HepG2 (cell line): ENCODE measurements around the gene CYP26B1. TPM values are rescaled to one million over a fixed set of nuclear protein-coding genes. Genes with fewer than 3 reads are reported as not detected.
A peak's percentile ranks its signal among the peaks of the same experiment; 100 is the strongest.

Source experiments
- ATAC-seq: fragments of 200-7000 bp; cut with Tn5 transposase; 3 replicates; pipeline ENCODE4 v1.9.1; 2020; ENCODE audit warnings: mild to moderate bottlenecking, moderate library complexity
- BruUV-seq: library from RNA; stranded (reverse); fragments of 400-500 nt; replicated peaks from 2 replicates; lab custom pipeline; 2021; lab: Mats Ljungman, UMichigan
- CTCF ChIA-PET: fragments of 300-600 bp; formaldehyde crosslinking; extraction: SDS; loops from one replicate; lab custom pipeline; 2021; ENCODE audit warnings: low total read pairs, inconsistent platforms, low intra/inter-chr PET ratio; lab: Yijun Ruan, JAX
- POLR2A ChIA-PET: fragments of 350-600 bp; sonication (Branson Sonifier 250); formaldehyde crosslinking; loops from one replicate; lab custom pipeline; 2020; ENCODE audit warnings: antibody characterized with exemption, inconsistent platforms; lab: Yijun Ruan, JAX
- DNase-seq: peaks from one replicate; pipeline ENCODE4 v3.0.0-alpha.2; 2015; ENCODE audit warnings: low spot score
- FAIRE-seq: peaks from 3 replicates; lab custom pipeline; 2011; peaks lifted over from hg19 to GRCh38; lab: Jason Lieb, UNC
- H2AFZ ChIP-seq: one replicate; pipeline ENCODE4 v1.6.1; 2011; ENCODE audit warnings: low read length, inconsistent platforms
- H3K27ac ChIP-seq: fragments of 300-600 bp; 3 replicates; pipeline ENCODE4 v1.8.0; 2011; ENCODE audit warnings: mixed run types, mild to moderate bottlenecking, mixed read lengths, low read length, inconsistent platforms; ENCODE audit not compliant: insufficient read depth; ENCODE audit errors: extremely low read length
- H3K27me3 ChIP-seq, 2 experiments: fragments of 200-600 bp in 1 of 2; 2 replicates in 1 of 2; 3 replicates in 1 of 2; pipeline versions ENCODE4 v1.6.0 to v1.8.0; 2011; ENCODE audit warnings: low read length in 2 of 2, mild to moderate bottlenecking in 2 of 2, moderate library complexity in 2 of 2, inconsistent platforms in 1 of 2; ENCODE audit not compliant: insufficient read depth in 2 of 2, control insufficient read depth in 1 of 2
- H3K36me3 ChIP-seq, 2 experiments: fragments of 200-600 bp in 1 of 2; replicated peaks in 1 of 2; 2 replicates in 1 of 2; 3 replicates in 1 of 2; pipeline versions ENCODE4 v1.5.1 to v1.8.0; 2011; ENCODE audit warnings: low read length in 2 of 2, inconsistent platforms in 1 of 2; ENCODE audit not compliant: insufficient read depth in 2 of 2, control insufficient read depth in 1 of 2
- H3K4me1 ChIP-seq: 2 replicates; pipeline ENCODE4 v1.5.1; 2012; ENCODE audit warnings: low read length, inconsistent platforms; ENCODE audit not compliant: insufficient read depth
- H3K4me2 ChIP-seq: 2 replicates; pipeline ENCODE4 v1.6.0; 2011; ENCODE audit warnings: low read depth, low read length, inconsistent platforms
- H3K4me3 ChIP-seq, 3 experiments: fragments of 200-600 bp in 1 of 3; sonication (generic), shearing (Covaris generic) in 1 of 3; replicated peaks in 1 of 3; 2 replicates each; pipeline ENCODE4 v1.5.1; 2011 to 2016; ENCODE audit warnings: low read length in 3 of 3, inconsistent platforms in 2 of 3, low read depth in 2 of 3, mild to moderate bottlenecking in 2 of 3, control low read depth in 1 of 3, mixed read lengths in 1 of 3; ENCODE audit not compliant: insufficient read depth in 1 of 3
- H3K79me2 ChIP-seq: one replicate; pipeline ENCODE4 v1.6.1; 2011; ENCODE audit warnings: low read length, inconsistent platforms; ENCODE audit not compliant: insufficient read depth
- H3K9ac ChIP-seq: 2 replicates; pipeline ENCODE4 v1.6.0; 2011; ENCODE audit warnings: mild to moderate bottlenecking, low read depth, low read length, inconsistent platforms; ENCODE audit not compliant: insufficient read depth
- H3K9me3 ChIP-seq: 2 replicates; pipeline ENCODE4 v1.5.1; 2012; ENCODE audit warnings: mild to moderate bottlenecking, low read length
- H4K20me1 ChIP-seq: 2 replicates; pipeline ENCODE4 v1.6.0; 2011; ENCODE audit warnings: inconsistent platforms, mild to moderate bottlenecking, low read length, moderate library complexity; ENCODE audit not compliant: insufficient read depth
- EZH2 ChIP-seq: conservative IDR thresholded peaks from 2 replicates; pipeline ENCODE4 v1.6.1; 2012; ENCODE audit warnings: mild to moderate bottlenecking, low read depth, low read length, moderate library complexity
- JDP2 ChIP-seq: sonication (generic); formaldehyde crosslinking; IDR thresholded peaks from 2 replicates; pipeline ENCODE4 v1.8.1; 2022; ENCODE audit warnings: missing genetic modification reagents, borderline replicate concordance
- MEIS2 ChIP-seq: sonication (generic); formaldehyde crosslinking; IDR thresholded peaks from 2 replicates; pipeline ENCODE4 v1.9.0; 2021; ENCODE audit warnings: mild to moderate bottlenecking, missing genetic modification reagents
- MIXL1 ChIP-seq: IDR thresholded peaks from 2 replicates; pipeline ENCODE4 v1.6.1; 2016
- POLR2G ChIP-seq: fragments of 200-400 bp; formaldehyde crosslinking; IDR thresholded peaks from 2 replicates; pipeline ENCODE4 v1.6.1; 2018; ENCODE audit warnings: mild to moderate bottlenecking, low read depth, low read length, moderate library complexity
- REPIN1 ChIP-seq: sonication (generic); formaldehyde crosslinking; IDR thresholded peaks from 2 replicates; pipeline ENCODE4 v1.8.0; 2022; ENCODE audit warnings: missing genetic modification reagents, low read depth, mild to moderate bottlenecking, borderline replicate concordance
- SP140L ChIP-seq: sonication (generic); formaldehyde crosslinking; IDR thresholded peaks from 2 replicates; pipeline ENCODE4 v1.4.0; 2020; ENCODE audit warnings: missing genetic modification reagents, borderline replicate concordance
- THAP7 ChIP-seq: sonication (generic); formaldehyde crosslinking; IDR thresholded peaks from 2 replicates; pipeline ENCODE4 v1.8.1; 2023; ENCODE audit warnings: mild to moderate bottlenecking, missing genetic modification reagents
- XRCC5 ChIP-seq: fragments of 200-400 bp; formaldehyde crosslinking; optimal IDR thresholded peaks from 2 replicates; pipeline ENCODE3; 2017; ENCODE audit warnings: mild to moderate bottlenecking, low read length
- ZBTB43 ChIP-seq: sonication (generic); formaldehyde crosslinking; conservative IDR thresholded peaks from 2 replicates; pipeline ENCODE4 v1.4.0; 2020; ENCODE audit warnings: missing genetic modification reagents
- ZNF143 ChIP-seq: sonication (generic); formaldehyde crosslinking; IDR thresholded peaks from 2 replicates; pipeline ENCODE4 v1.4.0; 2020; ENCODE audit warnings: missing genetic modification reagents
- ZNF350 ChIP-seq: sonication (generic); formaldehyde crosslinking; IDR thresholded peaks from 2 replicates; pipeline ENCODE4 v1.4.0; 2020; ENCODE audit warnings: mild to moderate bottlenecking, low read depth, missing genetic modification reagents, borderline replicate concordance
- ZNF513 ChIP-seq: sonication (generic); formaldehyde crosslinking; conservative IDR thresholded peaks from 2 replicates; pipeline ENCODE4 v1.5.0; 2020; ENCODE audit warnings: missing genetic modification reagents
- ZNF766 ChIP-seq: sonication (generic); formaldehyde crosslinking; IDR thresholded peaks from 2 replicates; pipeline ENCODE4 v1.5.0; 2020; ENCODE audit warnings: missing genetic modification reagents, borderline replicate concordance
- ZNF780A ChIP-seq: sonication (generic); formaldehyde crosslinking; IDR thresholded peaks from 2 replicates; pipeline ENCODE4 v1.8.0; 2022; ENCODE audit warnings: mild to moderate bottlenecking, missing genetic modification reagents, moderate library complexity
- WGBS: methylation state at CpG from one replicate; pipeline ENCODE4 v1.1.6; 2017; ENCODE audit warnings: low lambda C conversion rate; 5-methylcytosine and 5-hydroxymethylcytosine counted together
- in situ Hi-C: cut with HindIII; loops from 2 replicates; pipeline ENCODE4 v1.10.0; 2017; ENCODE audit warnings: low pct_unique_long_range_greater_than_20kb; ENCODE audit not compliant: extremely low pct_ligation_motif_present
- intact Hi-C: fragments of 100-400 bp; cut with micrococcal nuclease; formaldehyde crosslinking; loops from one replicate; pipeline ENCODE4 v1.10.0; 2022; ENCODE audit not compliant: unreplicated experiment
- polyA plus RNA-seq, 8 experiments: library from polyadenylated mRNA; depleted of rRNA in 3 of 8; stranded (reverse) in 7 of 8; unstranded in 1 of 8; fragments of >200 nt; fragmentation: Illumina TruSeq in 4 of 8; extraction: Trizol in 4 of 8; gene quantifications; 2 replicates each; pipeline versions ENCODE4 v1.2.1 to v1.2.3, GENCODE V29; 2011 to 2016; ENCODE audit warnings: low read depth in 4 of 8, missing spikeins in 1 of 8, mixed read lengths in 1 of 8; ENCODE audit not compliant: insufficient read depth in 1 of 8
- total RNA-seq, 5 experiments: library from RNA; depleted of rRNA; stranded (reverse); fragments of >200 nt; fragmentation: Illumina TruSeq; extraction: Trizol; gene quantifications; 2 replicates each; pipeline ENCODE4 v1.2.3, GENCODE V29; 2016; ENCODE audit warnings: low read depth in 1 of 5
- TF ChIP-seq, protein P1 (sequence below): sonication (generic); formaldehyde crosslinking; IDR thresholded peaks from 2 replicates; pipeline ENCODE4 v1.4.0; 2020; ENCODE audit warnings: mild to moderate bottlenecking, low read depth, missing genetic modification reagents

The CYP26B1 gene
- total and polyA plus RNA-seq, 2 of the 13 experiments (the other 11 are each of a cell fraction or from before 2014, with no cell fraction given) = 0.05 to 0.07 TPM

DNA sequence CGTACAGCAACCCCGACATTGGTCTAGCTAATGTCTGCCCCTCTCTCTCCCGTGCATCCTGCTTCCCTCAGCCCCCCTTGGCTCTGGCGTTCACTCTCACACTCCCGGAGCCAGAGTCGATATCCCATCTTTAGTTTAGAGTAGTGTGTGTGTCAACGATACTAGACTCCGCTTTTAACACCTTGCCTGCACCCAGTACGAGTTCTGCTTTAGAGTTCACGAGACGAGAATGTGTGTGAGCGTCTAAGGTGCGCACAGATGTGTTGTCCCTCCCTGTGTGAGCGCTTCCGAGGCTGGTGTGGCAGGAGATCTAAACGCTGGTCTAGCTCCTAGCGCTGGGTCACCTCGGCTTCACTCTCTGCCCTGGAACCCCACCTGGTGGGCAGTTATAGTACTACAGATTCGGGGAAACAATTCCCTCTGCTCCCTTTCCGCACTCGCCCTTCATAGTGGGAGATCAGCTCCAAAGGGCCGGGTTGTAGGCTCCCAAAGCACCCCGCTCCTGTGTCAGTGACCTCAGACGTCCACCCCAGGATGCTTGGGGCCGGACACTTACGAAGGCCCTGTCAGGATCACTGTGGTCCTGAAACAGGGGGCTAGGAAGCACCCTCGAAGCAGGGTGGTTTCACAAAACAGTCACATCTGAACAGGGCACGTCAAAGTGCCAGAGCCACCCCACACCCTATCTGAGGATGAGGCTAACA, 2.6 kb upstream of the CYP26B1 start (continued):
- TF ChIP-seq ZBTB43 (CRISPR knock-in tag) = no peak
- peak; percentile 27; the same call in 1 of the 2 replicates for TF ChIP-seq ZNF350 (CRISPR knock-in tag)
- no peak for TF ChIP-seq ZNF143 (CRISPR knock-in tag)
- peak; percentile 34 for TF ChIP-seq XRCC5
- no peak for TF ChIP-seq THAP7 (CRISPR knock-in tag)
- TF ChIP-seq ZNF766 (CRISPR knock-in tag) = no peak
- TF ChIP-seq MIXL1 = 0 out of 2 replicates have a peak, but pooled peaks have one; percentile 14
- TF ChIP-seq EZH2 = peak; percentile 81; the same call in 1 of the 2 replicates
- TF ChIP-seq MEIS2 (CRISPR knock-in tag) = no peak

GRCh38 chr2:72149556-72150156, 2.0 kb upstream of the CYP26B1 start:
- H3K4me1 ChIP-seq = peaks cover 37% of the 10 kb centered on the region
- H4K20me1 ChIP-seq = peaks cover 14% of the 10 kb centered on the region; the same call in 1 of the 2 replicates
- H3K4me2 ChIP-seq = peak overlapping the region; percentile 80
- no peak for DNase-seq
- ChIA-PET CTCF (interaction anchor here (1.0 to 3.4 kb wide), 7 partner anchors 12 to 604 kb away, joined by 3 to 56 read pairs (median 9); no protein-coding TSS in a partner anchor), POLR2A (interaction anchor here (1.0 kb wide), 1 partner anchor 226 kb away, joined by 9 read pairs; no protein-coding TSS in a partner anchor)
- in situ Hi-C loops (loop anchor here (5.0 to 10.0 kb wide), 5 partner anchors 222 to 602 kb away; no protein-coding TSS in a partner anchor), intact Hi-C loops (loop anchor here (1.0 to 5.0 kb wide), 8 partner anchors 45 to 604 kb away; no protein-coding TSS in a partner anchor)
- H3K27me3 ChIP-seq = peaks cover 35 to 93% of the 10 kb centered on the region in 2 experiments
- no peak overlapping the region for H2AFZ ChIP-seq
- peak overlapping the region; percentile 22 to 70 (median 46); a peak in 3 of 6 replicates for H3K4me3 ChIP-seq
- peak; percentile 49 for ATAC-seq
- BruUV-seq = no TSS peak
- H3K79me2 ChIP-seq = no peaks in the 10 kb centered on the region
- no peak for FAIRE-seq
- WGBS = 9% methylated on average over 10 of the region's 45 CpGs
- no peak overlapping the region for H3K27ac ChIP-seq
- H3K9me3 ChIP-seq = peaks cover 7% of the 10 kb centered on the region; the same call in 1 of the 2 replicates
- no peak overlapping the region for H3K9ac ChIP-seq
- no peaks in the 10 kb centered on the region for H3K36me3 ChIP-seq
- TF ChIP-seq SP140L (no peak), ZNF780A (no peak), JDP2 (CRISPR knock-in tag) (no peak), REPIN1 (CRISPR knock-in tag) (no peak), ZNF513 (CRISPR knock-in tag) (no peak), POLR2G (no peak)
- TF ChIP-seq, protein P1, sequence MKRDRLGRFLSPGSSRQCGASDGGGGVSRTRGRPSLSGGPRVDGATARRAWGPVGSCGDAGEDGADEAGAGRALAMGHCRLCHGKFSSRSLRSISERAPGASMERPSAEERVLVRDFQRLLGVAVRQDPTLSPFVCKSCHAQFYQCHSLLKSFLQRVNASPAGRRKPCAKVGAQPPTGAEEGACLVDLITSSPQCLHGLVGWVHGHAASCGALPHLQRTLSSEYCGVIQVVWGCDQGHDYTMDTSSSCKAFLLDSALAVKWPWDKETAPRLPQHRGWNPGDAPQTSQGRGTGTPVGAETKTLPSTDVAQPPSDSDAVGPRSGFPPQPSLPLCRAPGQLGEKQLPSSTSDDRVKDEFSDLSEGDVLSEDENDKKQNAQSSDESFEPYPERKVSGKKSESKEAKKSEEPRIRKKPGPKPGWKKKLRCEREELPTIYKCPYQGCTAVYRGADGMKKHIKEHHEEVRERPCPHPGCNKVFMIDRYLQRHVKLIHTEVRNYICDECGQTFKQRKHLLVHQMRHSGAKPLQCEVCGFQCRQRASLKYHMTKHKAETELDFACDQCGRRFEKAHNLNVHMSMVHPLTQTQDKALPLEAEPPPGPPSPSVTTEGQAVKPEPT = no peak
